Measurements from ENCODE around the gene ZNF490.
"Not testable (repeated sequence)": the region's sequence is repeated elsewhere in the genome, so short reads cannot be mapped to it uniquely, and the experiment has no call there.

ZNF490 gene

GRCh38 chr19:12621253-12622024 lies 10.8 kb upstream of the ZNF490 start:
- not testable (repeated sequence) for DNase-seq (ENCODE audit: low read depth)

DNA sequence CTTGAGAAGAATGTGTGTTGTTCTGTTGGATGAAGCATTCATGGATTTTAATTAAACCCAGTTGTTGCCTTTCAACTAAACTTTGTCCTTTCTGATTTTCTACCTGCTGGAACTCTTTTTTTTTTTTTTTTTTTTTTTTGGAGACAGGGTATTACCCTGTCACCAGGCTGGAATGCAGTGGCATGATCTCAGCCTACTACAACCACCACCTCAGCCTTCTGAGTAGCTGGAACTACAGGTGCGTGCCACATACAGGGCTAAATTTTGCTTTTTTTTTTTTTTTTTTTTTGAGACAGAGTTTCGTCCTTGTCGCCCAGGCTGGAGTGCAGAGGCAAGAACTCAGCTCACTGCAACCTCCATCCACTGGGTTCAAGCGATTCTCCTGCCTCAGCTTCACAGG lies 7.0 kb upstream of the ZNF490 start:
- no peak for DNase-seq (ENCODE audit: low read depth)

DNA sequence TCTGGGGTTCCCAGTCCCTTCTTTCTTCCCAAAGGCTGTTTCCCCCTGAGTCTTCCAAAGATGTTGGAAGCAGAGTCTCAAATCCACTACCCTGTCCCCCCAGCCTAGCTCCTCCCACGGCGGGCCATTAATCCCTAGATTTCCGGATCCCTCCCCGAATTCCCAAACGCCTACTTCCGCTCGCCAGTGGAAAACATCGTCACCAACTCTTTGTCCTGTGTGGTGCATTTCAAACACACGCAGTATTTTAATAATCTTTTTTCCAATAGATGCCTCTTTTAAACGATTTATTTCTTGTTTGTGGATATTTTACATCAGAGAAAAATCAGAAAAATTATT lies 717 bp upstream of the ZNF490 start:
- peak; percentile 44 for DNase-seq (ENCODE audit: low read depth)

DNA sequence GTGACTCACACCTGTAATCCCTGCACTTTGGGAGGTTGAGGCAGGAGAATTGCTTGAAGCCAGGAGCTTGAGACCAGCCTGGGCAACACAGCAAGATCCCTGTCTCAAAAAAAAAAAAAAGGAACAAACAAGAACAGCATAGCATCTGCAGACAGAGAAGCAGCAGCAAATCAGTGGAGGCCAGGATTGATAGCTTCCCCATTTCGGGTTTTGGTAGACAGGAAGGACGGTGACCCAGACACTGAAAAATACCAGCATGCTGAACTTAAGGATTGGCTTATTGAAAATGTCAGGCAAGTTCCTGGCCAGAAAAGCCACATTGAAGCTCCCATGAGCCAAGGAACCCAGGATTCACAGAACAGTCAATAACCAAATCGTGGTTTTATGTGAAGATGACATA lies 3.0 kb downstream of the ZNF490 start:
- DNase-seq (ENCODE audit: low read depth) = no peak

DNA sequence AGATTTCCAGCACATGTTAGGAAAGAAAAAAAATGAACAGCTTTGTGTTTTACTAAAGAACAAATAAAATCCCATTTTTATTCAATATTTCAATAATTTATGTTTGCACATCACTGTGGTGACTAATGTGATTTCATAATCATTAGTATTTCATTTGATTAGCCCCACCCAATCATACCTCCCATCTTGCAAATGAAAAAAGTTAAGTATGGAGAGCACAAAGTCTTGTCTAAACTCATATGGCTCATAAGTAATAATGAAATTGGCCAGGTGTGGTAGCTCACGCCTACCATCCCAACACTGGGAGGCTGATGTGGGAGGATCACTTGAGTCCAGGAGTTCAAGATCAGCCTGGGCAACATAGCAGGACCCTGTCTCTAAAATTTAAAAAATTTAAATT lies 3.8 kb downstream of the ZNF490 start:
- DNase-seq (ENCODE audit: low read depth) = no peak

GRCh38 chr19:12603714-12604113 lies 6.9 kb downstream of the ZNF490 start:
- peak; percentile 20 for DNase-seq (ENCODE audit: low read depth)

DNA sequence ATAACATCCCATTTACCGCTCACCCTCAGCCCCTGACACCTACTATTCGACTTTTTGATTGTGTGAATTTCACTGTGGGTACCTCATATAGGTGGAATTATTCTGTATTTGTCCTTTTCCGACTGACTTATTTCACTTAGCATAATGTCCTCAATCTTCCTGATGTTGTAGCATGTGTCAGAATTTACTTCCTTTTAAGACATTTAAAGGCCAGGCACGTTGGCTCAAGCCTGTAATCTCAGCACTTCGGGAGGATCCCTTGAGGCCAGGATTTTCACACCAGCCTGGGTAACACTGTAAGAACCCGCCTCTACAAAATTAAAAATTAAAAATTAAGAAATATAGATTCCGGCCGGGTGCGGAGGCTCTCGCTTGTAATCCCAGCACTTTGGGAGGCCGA lies 13.0 kb downstream of the ZNF490 start:
- no peak for DNase-seq (ENCODE audit: low read depth)

DNA sequence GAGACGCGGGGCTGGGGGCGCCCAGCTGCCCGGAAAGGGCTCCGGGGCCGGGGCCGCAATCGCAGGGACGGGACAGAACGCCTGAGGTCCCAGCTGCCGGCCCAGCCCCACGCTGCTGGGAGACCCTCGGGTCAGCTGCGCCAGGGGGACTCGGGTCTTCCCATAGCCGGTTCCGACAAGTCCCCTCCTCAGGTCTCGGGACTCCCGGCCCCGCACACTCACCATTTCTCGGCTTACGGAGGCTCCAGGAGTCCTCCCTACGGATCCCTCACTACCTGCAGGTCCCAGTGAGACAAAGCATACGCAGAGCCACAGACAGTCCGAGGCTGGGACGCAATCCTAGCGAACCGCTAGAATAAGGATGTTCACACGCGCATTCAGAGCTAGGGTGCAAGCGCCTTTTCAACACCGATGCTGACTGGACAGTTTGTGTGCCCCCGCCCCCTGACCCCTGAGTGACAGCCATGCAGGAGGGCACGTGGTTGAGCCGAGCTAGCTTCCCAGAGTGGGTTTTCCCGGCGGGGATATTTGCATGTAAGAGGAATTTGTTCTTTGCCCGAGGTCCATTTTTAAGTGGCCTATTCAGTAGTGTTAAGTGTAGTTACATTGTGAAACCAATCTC lies 13.6 kb downstream of the ZNF490 start:
- DNase-seq (ENCODE audit: low read depth) = no peak

DNA sequence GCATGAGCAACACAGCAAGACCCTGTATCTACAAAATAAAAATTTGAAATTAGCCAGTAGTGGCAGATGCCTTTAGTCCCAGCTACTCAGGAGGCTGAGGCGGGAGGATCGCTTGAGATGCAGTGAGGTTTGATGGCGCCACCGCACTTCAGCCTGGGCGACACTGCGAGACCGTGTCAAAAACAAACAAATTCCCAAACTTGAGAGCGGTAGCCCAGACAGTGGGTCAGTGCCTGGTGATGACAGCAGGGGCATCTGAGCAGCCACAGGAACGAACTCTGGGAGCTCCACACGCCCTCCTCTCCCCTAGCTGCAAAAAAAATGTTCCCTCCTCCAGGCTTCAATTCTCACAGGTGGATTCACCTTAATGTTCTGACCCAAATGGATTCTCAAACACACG lies 14.1 kb downstream of the ZNF490 start:
- no peak for DNase-seq (ENCODE audit: low read depth)

DNA sequence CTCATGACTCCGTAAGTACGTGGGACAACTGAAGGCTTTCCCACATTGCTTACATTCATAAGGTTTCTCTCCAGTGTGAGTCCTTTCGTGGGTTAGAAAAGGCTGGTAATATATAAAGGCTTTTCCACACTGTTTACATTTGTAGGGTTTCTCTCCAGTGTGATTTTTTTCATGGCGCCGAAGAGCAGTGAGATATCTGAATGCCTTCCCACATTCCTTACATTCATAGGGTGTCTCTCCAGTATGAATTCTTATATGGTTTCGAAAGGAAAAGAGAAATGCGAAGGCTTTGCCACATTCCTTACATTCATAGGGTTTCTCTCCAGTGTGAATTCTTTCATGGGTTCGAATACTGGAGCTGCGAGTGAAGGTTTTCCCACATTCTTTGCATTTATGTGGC lies 29.5 kb downstream of the ZNF490 start:
- no peak for DNase-seq (ENCODE audit: low read depth)

DNA sequence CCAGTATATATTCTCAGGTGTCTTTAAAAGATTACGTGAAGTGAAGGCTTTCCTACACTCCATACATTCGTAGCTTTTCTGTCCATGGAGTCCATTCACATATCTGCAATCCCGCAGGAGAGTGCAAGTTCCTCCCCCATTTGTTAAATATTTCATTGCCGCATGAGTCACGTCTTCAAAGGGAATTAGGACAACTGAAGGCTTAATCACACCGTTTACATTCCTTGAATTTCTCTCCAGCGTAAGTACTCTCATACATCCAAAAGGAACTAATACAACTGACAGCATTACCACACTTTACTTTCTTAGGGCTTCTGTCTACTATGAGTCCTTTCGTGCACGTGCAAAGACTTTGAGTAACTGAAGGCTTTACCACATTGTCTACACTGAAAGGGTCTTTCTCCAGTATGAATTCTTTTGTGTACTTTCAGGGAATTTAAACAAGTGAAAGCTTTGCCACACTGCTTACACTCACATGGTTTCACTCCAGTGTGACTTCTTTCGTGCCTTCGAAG lies 30.4 kb downstream of the ZNF490 start:
- peak; percentile 39 for DNase-seq (ENCODE audit: low read depth)

DNA sequence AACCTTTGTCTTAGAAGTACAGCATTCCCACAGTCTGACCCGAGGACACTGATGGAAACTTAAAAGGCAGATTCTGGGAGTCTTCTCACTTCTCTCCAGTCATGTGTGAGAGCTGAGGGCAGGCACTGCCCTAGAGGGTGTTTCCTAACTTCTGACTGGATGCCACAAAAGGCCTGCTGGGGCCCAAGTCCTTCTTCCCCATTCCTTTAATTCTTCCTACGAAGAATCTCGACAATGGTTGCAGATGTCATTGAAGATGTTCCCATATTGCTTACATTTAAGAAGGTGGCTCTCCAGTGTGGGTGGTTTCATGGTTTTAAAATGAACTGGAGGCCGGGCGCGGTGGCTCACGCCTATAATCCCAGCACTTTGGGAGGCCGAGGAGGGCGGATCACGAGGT lies 32.0 kb downstream of the ZNF490 start:
- no peak for DNase-seq (ENCODE audit: low read depth)

- DNase-seq (ENCODE audit: low read depth) = no peak
Observed at GRCh38 chr19:12574036-12574435, 36.6 kb downstream of the ZNF490 start.

DNA sequence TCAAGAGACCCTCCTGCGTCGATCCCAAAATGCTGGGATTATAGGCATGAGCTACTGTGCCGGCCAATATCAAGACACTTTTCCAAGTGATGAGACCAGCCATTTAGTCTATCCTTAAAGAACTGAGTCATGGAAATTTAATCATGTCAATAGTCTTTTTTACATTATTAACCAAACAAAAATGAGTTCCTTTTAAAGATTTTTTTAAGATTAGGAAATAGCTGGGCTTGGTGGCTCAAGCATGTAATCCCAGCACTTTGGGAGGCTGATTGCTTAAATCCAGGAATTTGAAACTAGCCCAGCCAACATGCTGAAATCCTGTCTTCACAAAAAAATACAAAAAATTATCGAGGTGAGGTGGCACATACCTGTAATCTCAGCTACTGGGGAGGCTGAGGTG lies 42.7 kb downstream of the ZNF490 start:
- peak; percentile 14 for DNase-seq (ENCODE audit: low read depth)

DNA sequence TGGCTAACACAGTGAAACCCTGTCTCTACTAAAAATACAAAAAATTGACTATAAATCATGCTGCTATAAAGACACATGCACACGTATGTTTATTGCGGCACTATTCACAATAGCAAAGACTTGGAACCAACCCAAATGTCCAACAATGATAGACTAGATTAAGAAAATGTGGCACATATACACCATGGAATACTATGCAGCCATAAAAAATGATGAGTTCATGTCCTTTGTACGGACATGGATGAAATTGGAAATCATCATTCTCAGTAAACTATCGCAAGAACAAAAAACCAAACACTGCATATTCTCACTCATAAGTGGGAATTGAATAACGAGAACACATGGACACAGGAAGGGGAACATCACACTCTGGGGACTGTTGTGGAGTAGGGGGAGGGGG lies 44.2 kb downstream of the ZNF490 start:
- not testable (repeated sequence) for DNase-seq (ENCODE audit: low read depth)

- peak; percentile 83 for DNase-seq (ENCODE audit: low read depth)
Observed at GRCh38 chr19:12564016-12564664, 46.5 kb downstream of the ZNF490 start.

DNA sequence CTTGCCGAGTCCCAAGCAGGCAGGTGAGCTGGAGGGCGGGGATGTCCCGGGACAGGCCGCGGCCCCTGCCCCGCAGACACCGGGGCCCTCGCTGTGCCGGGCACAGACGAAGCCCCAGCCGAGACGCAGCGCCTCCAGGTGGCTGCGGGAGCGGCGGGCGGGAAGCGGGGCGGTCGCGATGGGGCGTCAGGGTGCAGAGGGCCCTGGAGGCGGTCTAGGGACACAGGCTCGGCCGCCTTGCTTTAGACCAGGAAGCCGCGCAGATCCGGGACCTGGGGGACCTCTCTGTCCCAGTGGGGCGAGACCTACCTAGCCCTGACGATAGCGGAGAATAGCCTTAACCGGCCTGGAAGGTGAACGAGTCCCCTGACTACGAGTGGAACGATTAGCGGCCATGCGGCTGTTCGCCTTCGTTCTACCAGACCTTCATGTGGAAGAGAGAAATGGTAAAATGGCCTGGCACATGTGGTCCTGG lies 55.1 kb downstream of the ZNF490 start:
- no peak for DNase-seq (ENCODE audit: low read depth)

GRCh38 chr19:12551060-12551832 lies 59.4 kb downstream of the ZNF490 start, which contains the start of gene ZNF564:
Gene ZNF564, minus strand, starts transcription at chr19:12551482. Its CDS starts 150 bp downstream, at chr19:12551332.
- peak; percentile 94 for DNase-seq (ENCODE audit: low read depth)

- DNase-seq (ENCODE audit: low read depth) = no peak
Observed at GRCh38 chr19:12546903-12547302, 63.7 kb downstream of the ZNF490 start.

DNA sequence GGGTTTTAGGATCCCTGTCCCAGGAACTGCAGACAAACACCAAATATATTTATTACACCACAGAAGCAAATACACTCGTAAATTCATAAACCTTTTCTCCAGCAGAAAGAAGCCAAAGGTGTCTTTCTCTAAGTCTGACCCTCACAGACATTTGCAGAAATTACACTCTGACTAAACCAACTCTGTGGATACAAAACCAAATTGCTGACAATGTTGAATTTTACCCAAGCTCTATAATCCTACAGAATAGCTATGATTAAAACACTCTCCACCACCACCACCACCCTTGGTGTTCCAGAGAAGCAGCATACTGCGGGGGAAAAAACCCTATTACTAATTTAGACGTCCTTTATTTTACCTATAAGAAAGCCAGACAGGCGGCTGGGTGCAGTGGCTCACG lies 64.5 kb downstream of the ZNF490 start:
- DNase-seq (ENCODE audit: low read depth) = no peak

DNA sequence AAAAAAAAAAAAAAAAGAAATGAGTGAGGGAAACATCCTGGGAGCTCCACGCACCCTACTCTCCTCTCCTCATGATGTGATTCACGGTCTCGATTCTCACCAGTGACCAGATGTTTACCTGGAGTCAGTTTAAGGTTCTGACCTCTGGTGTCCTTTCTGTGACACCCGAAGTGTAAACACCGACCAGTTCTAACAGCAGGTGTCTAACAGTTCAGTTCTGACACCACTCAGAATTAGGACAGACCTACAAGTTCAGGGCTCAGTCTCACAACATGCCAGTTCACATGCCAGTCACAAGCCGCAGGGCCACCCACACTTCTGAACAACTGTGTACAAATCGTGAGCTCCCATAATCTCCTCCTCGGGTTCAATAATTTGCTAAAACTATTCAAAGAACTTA lies 65.3 kb downstream of the ZNF490 start:
- DNase-seq (ENCODE audit: low read depth) = no peak

DNA sequence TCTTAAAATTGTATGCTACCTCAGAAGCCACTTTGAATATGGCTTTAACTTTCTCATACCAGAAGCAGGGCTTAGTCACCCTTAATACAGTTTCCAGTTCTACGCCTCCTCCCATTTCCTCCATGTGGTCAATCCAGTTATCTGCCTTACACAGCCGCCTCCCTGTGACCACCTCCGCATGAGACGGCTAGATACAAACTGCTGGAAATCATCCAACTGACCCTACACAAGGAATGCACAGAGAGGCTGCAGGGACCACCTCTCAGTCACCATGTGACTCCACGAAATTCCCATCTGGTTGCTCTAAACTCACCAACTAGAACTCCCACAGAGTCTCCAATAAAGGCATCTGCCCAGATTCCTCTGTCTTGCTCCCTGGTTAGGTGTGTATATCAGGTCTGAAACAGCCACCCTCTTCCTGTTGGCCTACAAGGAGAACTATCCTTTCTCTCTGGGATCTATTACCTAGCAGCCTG lies 66.2 kb downstream of the ZNF490 start:
- DNase-seq (ENCODE audit: low read depth) = no peak
